ENCODE data around the gene ETV4. TPM values are rescaled to one million over a fixed set of nuclear protein-coding genes. Genes with fewer than 3 reads are reported as not detected.

Gene ETV4
- total RNA-seq, 1 donor from 2014 or later = 4.0 TPM

DNA sequence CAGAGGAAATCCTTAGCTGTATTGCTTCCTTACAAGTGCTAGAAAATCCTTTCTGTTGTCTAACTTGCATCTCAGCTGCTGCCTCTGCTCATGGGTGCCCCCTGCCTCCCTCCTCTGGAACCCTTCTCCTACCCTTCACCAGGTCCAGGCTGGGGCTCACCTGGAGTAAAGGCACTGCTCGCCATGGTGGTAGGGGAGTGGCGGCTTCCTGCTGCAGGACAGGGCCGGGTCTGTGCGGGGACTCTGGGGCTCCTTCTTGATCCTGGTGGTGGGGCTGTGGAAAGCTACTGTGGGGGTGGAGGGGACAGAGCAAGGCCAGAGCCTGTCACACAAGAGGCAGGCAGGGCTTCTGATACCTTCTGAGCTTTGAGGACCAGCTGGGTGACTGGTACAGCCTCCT is 12.4 kb downstream of the ETV4 start:
- Histone ChIP-seq H3K27ac (no peak overlapping the region), H3K4me1 (peaks cover 13% of the 10 kb centered on the region), H3K9me3 (no peaks in the 10 kb centered on the region), H3K4me3 (no peak overlapping the region), H3K36me3 (no peaks in the 10 kb centered on the region), H3K27me3 (no peaks in the 10 kb centered on the region)
- ATAC-seq (no peak), DNase-seq (peak; percentile 38)
- TF ChIP-seq, protein P1, sequence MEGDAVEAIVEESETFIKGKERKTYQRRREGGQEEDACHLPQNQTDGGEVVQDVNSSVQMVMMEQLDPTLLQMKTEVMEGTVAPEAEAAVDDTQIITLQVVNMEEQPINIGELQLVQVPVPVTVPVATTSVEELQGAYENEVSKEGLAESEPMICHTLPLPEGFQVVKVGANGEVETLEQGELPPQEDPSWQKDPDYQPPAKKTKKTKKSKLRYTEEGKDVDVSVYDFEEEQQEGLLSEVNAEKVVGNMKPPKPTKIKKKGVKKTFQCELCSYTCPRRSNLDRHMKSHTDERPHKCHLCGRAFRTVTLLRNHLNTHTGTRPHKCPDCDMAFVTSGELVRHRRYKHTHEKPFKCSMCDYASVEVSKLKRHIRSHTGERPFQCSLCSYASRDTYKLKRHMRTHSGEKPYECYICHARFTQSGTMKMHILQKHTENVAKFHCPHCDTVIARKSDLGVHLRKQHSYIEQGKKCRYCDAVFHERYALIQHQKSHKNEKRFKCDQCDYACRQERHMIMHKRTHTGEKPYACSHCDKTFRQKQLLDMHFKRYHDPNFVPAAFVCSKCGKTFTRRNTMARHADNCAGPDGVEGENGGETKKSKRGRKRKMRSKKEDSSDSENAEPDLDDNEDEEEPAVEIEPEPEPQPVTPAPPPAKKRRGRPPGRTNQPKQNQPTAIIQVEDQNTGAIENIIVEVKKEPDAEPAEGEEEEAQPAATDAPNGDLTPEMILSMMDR (IDR thresholded peaks at IDR 0.05) = no peak
- intact Hi-C loops (cut with DNase I) = no loop called here

DNA sequence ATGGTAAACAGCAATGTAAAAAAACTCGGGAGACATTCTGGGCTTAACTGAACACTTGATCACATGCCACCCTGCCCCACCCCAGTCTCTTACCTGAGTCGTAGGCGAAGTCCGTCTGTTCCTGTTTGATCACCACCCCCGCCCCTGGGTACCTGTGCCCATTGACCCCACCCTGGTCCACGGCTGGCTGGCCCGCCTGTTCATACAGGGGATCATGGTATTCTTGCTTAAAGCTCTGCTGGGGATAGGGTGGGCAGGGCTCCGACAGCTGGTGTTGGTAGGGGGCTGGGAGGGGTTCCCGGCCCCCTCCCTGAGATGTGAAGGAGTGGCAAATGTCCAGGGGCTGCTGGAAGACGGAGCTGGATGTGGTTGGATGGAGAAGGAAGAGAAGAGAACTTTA is 13.6 kb downstream of the ETV4 start:
- Histone ChIP-seq H3K27me3 (no peaks in the 10 kb centered on the region), H3K9me3 (no peaks in the 10 kb centered on the region), H3K4me1 (peaks cover 13% of the 10 kb centered on the region), H3K4me3 (no peak overlapping the region), H3K36me3 (peaks cover 6% of the 10 kb centered on the region), H3K27ac (no peak overlapping the region)
- DNase-seq (peak; percentile 54), ATAC-seq (no peak)
- intact Hi-C loops (cut with DNase I) = no loop called here
- TF ChIP-seq, protein P1 (IDR thresholded peaks at IDR 0.05) = no peak

DNA sequence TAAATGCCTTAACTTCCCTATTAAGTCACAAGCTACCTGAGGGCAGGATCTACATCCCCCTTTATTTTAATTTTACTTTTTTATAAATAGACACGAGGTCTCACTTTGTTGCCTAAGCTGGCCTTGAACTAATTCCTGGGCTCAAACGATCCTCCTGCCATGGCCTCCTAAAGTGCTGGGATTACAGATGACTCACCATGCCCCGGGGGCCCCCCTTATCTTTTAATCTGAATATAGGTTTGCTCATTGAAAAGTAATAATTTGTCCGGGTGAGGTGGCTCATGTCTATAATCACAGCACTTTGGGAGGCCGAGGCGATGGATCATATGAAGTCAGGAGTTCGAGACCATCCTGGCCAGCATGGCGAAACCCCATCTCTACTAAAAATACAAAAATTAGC is 14.2 kb downstream of the ETV4 start:
- intact Hi-C loops (cut with DNase I) = no loop called here
- H3K4me1 ChIP-seq = peaks cover 13% of the 10 kb centered on the region
- no peaks in the 10 kb centered on the region for H3K9me3 ChIP-seq
- H3K27ac ChIP-seq = no peak overlapping the region
- ATAC-seq (no peak), DNase-seq (peak; percentile 31)
- H3K4me3 ChIP-seq = no peak overlapping the region
- TF ChIP-seq, protein P1 (IDR thresholded peaks at IDR 0.05) = no peak
- peaks cover 9% of the 10 kb centered on the region for H3K36me3 ChIP-seq
- H3K27me3 ChIP-seq = no peaks in the 10 kb centered on the region

DNA sequence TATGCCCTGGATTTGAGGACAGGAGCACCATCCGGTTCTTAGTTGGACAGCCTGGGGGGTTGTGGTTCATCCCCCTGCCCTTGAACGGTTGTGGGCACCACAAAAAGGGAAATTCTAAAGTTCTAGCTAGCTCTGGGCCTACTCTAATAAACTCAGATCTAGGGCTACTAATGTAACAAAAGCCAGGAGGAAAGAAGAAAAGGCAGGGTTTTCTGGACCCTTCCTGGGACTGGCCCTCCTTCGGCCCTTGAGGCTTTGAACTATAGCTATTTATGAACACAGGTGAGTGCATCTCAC is 15.1 kb downstream of the ETV4 start:
- TF ChIP-seq, protein P1 (IDR thresholded peaks at IDR 0.05) = no peak
- Histone ChIP-seq H3K27me3 (no peaks in the 10 kb centered on the region), H3K27ac (peak overlapping the region; percentile 52), H3K9me3 (no peaks in the 10 kb centered on the region), H3K4me3 (peak overlapping the region; percentile 20), H3K4me1 (peaks cover 13% of the 10 kb centered on the region), H3K36me3 (peaks cover 19% of the 10 kb centered on the region)
- DNase-seq (no peak), ATAC-seq (no peak)
- intact Hi-C loops (cut with DNase I) = no loop called here

DNA sequence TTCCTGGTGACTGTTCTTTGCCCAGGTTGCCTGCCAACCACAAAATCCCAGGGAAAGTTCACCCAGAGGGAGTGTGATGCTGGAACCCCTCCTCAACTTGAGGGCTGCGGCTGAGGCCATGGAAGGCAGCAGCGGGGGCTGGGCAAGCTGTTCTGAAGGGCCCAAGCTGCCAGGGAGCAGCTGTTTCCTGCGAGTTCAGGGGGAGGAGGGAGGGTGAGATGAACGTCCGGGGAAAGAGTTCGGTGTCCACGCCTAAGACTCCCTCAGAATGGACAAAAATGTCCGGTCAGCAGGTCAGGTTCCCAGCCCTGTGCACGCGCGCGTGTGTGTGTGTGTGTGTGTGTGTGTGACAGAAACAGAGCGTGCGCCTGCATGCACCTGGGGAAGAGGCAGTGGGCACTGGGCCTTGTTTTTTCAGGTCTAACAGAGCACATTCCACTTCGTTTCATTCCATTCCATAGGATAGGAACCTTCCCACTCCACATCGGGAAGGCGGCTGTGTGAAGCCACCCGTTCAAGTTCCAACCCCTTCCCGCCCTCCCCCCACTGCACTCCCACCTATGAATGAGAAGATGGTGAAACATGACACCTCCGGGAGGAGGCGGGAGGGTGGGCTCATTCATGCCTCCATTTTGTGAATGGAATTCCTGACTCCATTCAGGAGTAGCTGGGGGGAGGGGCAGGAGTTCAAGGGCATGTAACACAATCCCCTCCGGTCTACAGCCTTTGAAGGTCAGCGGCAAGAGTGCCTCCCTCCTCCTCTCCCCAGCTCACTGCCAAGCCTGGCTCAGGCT is 15.7 kb downstream of the ETV4 start:
- ATAC-seq (peak; percentile 81), DNase-seq (peak; percentile 75)
- intact Hi-C loops (cut with DNase I) = no loop called here
- peaks cover 13% of the 10 kb centered on the region for H3K4me1 ChIP-seq
- H3K27me3 ChIP-seq = no peaks in the 10 kb centered on the region
- TF ChIP-seq, protein P1 (IDR thresholded peaks at IDR 0.05) = no peak
- peak overlapping the region; percentile 52 for H3K27ac ChIP-seq
- peaks cover 24% of the 10 kb centered on the region for H3K36me3 ChIP-seq
- H3K4me3 ChIP-seq = peak overlapping the region; percentile 20
- no peaks in the 10 kb centered on the region for H3K9me3 ChIP-seq

DNA sequence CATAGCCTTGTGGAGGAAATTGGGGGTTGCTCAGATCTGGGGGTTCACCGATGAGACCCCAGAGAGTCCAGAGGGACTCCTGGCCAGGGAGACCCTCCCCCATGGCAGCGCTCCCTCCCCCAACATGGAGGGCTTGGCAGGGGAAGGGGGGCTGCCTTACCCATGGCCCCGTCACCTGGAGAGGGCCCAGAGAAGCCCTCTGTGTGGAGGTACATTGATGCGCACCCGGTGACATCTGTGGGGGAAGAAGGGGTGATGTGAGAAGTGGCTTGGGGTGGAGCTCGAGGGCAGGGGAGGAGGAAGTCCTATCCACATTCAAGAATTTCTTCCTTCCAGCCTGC is 16.2 kb downstream of the ETV4 start:
- DNase-seq (no peak), ATAC-seq (peak; percentile 7)
- Histone ChIP-seq H3K27ac (peak overlapping the region; percentile 52), H3K4me1 (peaks cover 13% of the 10 kb centered on the region), H3K27me3 (no peaks in the 10 kb centered on the region), H3K4me3 (no peak overlapping the region), H3K36me3 (peaks cover 30% of the 10 kb centered on the region), H3K9me3 (no peaks in the 10 kb centered on the region)
- intact Hi-C loops (cut with DNase I) = no loop called here
- TF ChIP-seq, protein P1 (IDR thresholded peaks at IDR 0.05) = no peak

All from upper lobe of right lung (tissue), 1 donor.